HEK293T (cell line): ENCODE measurements around the gene CIAPIN1.
"Not testable (repeated sequence)": the region's sequence is repeated elsewhere in the genome, so short reads cannot be mapped to it uniquely, and the experiment has no call there.

Experiments
- CTCF ChIA-PET: fragments of 350-600 bp; formaldehyde crosslinking; extraction: SDS; loops from one replicate; lab custom pipeline; 2021; ENCODE audit warnings: antibody characterized with exemption, inconsistent platforms; lab: Yijun Ruan, JAX
- POLR2A ChIA-PET: fragments of 350-600 bp; formaldehyde crosslinking; extraction: SDS; loops from one replicate; lab custom pipeline; 2020; ENCODE audit warnings: antibody characterized with exemption, inconsistent platforms; lab: Yijun Ruan, JAX
- DNase-seq: peaks from one replicate; pipeline ENCODE4 v3.0.0; 2012; ENCODE audit warnings: mixed read lengths; ENCODE audit errors: extremely low spot score
- ARNT ChIP-seq: fragments of 450-650 bp; IDR thresholded peaks from 2 replicates; pipeline ENCODE4 v1.6.1; 2017; ENCODE audit warnings: mild to moderate bottlenecking
- BHLHE40 ChIP-seq: fragments of 450-650 bp; IDR thresholded peaks from 2 replicates; pipeline ENCODE4 v1.6.1; 2016; ENCODE audit warnings: mild to moderate bottlenecking, moderate library complexity, borderline replicate concordance
- CTBP1 ChIP-seq: fragments of 450-650 bp; IDR thresholded peaks from 2 replicates; pipeline ENCODE4 v1.6.1; 2016; ENCODE audit warnings: borderline replicate concordance
- ELF4 ChIP-seq: fragments of 450-650 bp; IDR thresholded peaks from 2 replicates; pipeline ENCODE4 v1.6.1; 2017; ENCODE audit warnings: antibody characterized with exemption
- FOXA1 ChIP-seq: fragments of 450-650 bp; IDR thresholded peaks from 2 replicates; pipeline ENCODE4 v1.6.1; 2016; ENCODE audit warnings: mild to moderate bottlenecking
- FOXK2 ChIP-seq: fragments of 450-650 bp; IDR thresholded peaks from 2 replicates; pipeline ENCODE4 v1.6.1; 2016; ENCODE audit warnings: mild to moderate bottlenecking
- FOXM1 ChIP-seq: fragments of 450-650 bp; IDR thresholded peaks from 2 replicates; pipeline ENCODE4 v1.6.1; 2017; ENCODE audit warnings: mild to moderate bottlenecking, borderline replicate concordance
- HDGF ChIP-seq: fragments of 450-650 bp; IDR thresholded peaks from 2 replicates; pipeline ENCODE4 v1.6.1; 2017; ENCODE audit warnings: antibody characterized with exemption, borderline replicate concordance
- L3MBTL2 ChIP-seq: fragments of 450-650 bp; conservative IDR thresholded peaks from 2 replicates; pipeline ENCODE4 v1.6.1; 2016; ENCODE audit warnings: mild to moderate bottlenecking
- LEF1 ChIP-seq: fragments of 450-650 bp; IDR thresholded peaks from 2 replicates; pipeline ENCODE4 v1.6.1; 2017; ENCODE audit warnings: mild to moderate bottlenecking, borderline replicate concordance
- NFRKB ChIP-seq: fragments of 450-650 bp; IDR thresholded peaks from 2 replicates; pipeline ENCODE4 v1.6.1; 2016; ENCODE audit warnings: mild to moderate bottlenecking, moderate library complexity
- SP1 ChIP-seq: fragments of 450-650 bp; IDR thresholded peaks from 2 replicates; pipeline ENCODE4 v1.6.1; 2017
- SUZ12 ChIP-seq: fragments of 450-650 bp; IDR thresholded peaks from 2 replicates; pipeline ENCODE4 v1.6.1; 2016; ENCODE audit warnings: mild to moderate bottlenecking
- TARDBP ChIP-seq: fragments of 450-650 bp; IDR thresholded peaks from 2 replicates; pipeline ENCODE4 v1.6.1; 2016
- ZNF384 ChIP-seq: fragments of 450-650 bp; IDR thresholded peaks from 2 replicates; pipeline ENCODE4 v1.6.1; 2016
- TF ChIP-seq, protein P1 (sequence below): fragments of 450-650 bp; IDR thresholded peaks from 2 replicates; pipeline ENCODE4 v1.6.1; 2016

The CIAPIN1 gene

DNA sequence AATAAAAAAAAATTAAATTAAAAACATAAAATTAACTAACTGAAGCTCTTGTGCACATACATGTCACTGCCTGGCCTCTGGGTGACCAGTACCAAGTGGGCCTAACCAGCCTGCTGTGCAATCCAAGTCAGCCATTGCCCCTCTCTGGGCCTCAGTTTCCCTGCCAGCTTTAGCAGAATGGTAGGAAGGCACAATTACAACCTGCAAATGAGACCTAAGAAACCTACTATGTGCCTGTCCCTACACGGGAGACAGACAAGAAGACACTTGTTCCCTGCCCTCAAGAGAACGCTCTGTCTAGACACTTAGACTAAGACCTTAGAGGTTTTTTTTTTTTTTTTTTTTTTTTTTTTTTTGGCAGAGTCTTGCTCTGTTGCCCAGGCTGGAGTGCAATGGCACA is 1.7 kb downstream of the CIAPIN1 start:
- ChIA-PET CTCF (interaction anchor here (0.7 kb wide), 1 partner anchor 278 kb away, joined by 6 read pairs; no protein-coding TSS in a partner anchor), POLR2A (no interaction called here)
- no peak for TF ChIP-seq HDGF
- no peak for TF ChIP-seq FOXM1
- no peak for DNase-seq

- CTCF ChIA-PET, result interaction anchor here (1.3 kb wide), 1 partner anchor 18 kb away, joined by 5 read pairs; the partner anchor contains the start of gene POLR2C
- TF ChIP-seq ELF4 (no peak), CTBP1 (no peak), ZNF384 (no peak), TARDBP (no peak), SP1 (no peak), FOXK2 (no peak), BHLHE40 (no peak), FOXA1 (no peak), HDGF (no peak), L3MBTL2 (no peak), ARNT (no peak)
- TF ChIP-seq, protein P1, sequence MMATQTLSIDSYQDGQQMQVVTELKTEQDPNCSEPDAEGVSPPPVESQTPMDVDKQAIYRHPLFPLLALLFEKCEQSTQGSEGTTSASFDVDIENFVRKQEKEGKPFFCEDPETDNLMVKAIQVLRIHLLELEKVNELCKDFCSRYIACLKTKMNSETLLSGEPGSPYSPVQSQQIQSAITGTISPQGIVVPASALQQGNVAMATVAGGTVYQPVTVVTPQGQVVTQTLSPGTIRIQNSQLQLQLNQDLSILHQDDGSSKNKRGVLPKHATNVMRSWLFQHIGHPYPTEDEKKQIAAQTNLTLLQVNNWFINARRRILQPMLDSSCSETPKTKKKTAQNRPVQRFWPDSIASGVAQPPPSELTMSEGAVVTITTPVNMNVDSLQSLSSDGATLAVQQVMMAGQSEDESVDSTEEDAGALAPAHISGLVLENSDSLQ, result no peak
- POLR2A ChIA-PET, result no interaction called here
- no peak for DNase-seq
Observed at GRCh38 chr16:57444711-57445110, 2.5 kb downstream of the CIAPIN1 start.

DNA sequence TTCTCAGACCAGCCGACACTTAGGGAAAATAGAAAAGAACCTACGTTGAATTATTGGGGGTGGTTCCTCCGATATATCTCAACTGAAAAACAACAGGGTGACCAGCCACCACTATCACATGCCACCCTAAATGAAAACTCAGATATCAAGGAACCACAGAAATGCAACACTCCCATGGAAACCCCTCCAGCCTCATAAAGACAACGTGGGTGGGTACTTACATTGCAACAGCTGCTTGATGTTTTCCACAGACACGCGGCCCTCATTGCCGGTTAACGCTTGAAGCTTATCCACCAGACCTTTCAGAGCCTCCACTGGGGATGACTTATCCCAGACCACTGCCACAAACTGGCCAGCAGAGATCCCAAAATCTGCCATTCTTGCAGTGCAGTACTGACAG is 6.6 kb downstream of the CIAPIN1 start:
- DNase-seq, CTCF ChIA-PET, POLR2A ChIA-PET: not testable (repeated sequence)

DNA sequence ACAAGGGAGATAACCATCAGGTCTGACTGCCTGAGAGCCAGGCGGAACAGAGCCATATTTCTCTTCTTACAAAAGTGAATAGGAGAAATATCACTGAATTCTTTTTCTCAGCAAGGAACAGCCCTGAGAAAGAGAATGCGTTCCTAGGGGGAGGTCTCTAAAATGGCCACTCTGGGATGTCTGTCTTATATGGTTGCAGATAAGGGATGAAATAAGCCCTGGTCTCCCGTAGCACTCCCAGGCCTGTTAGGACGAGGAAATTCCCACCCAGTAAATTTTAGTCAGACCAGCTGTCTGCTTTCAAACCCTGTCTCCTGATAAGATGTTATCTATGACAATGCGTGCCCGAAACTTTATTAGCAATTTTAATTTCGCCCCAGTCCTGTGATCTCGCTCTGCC is 7.2 kb downstream of the CIAPIN1 start:
- POLR2A ChIA-PET, result interaction anchor here (1.3 kb wide), 1 partner anchor 7 kb away, joined by 8 read pairs; the partner anchor contains the start of genes CIAPIN1 and COQ9
- CTCF ChIA-PET, result not testable (repeated sequence)

GRCh38 chr16:57435838-57436237 is 11.3 kb downstream of the CIAPIN1 start:
- TF ChIP-seq FOXA1 (no peak), HDGF (no peak), L3MBTL2 (no peak), BHLHE40 (no peak), CTBP1 (no peak), LEF1 (no peak), SUZ12 (no peak), SP1 (no peak), TARDBP (no peak)
- TF ChIP-seq, protein P1, result no peak
- DNase-seq, result no peak
- POLR2A ChIA-PET, result no interaction called here
- CTCF ChIA-PET, result no interaction called here

More for the DNA sequence above, 7.2 kb downstream of the CIAPIN1 start:
- not testable (repeated sequence) for DNase-seq

DNA sequence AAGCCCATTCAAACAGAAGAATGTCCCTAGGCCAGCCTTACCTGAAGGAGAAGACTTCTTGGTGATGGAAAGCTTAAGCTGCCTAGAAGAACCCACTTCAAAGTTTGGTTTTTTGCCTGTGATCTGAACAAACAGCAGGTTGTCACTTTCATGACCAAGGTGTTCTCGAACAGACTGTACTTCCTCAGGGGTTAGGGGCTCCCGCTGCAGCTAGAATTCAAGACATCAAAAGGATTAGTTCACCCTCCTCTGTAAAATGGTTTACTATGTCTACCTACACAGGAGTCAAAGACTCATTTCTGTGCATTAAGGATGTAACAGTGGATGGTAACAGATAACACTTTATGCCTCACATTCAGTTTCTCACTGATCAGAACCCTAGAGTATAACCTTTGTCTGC is 13.2 kb downstream of the CIAPIN1 start:
- ChIA-PET POLR2A (no interaction called here), CTCF (interaction anchor here (0.8 kb wide), 1 partner anchor 15 kb away, joined by 3 read pairs; no protein-coding TSS in a partner anchor)
- TF ChIP-seq CTBP1 (no peak), FOXK2 (no peak), L3MBTL2 (no peak), TARDBP (no peak), NFRKB (no peak), FOXA1 (no peak), ARNT (no peak), LEF1 (no peak), ELF4 (no peak), BHLHE40 (no peak), ZNF384 (no peak), HDGF (no peak), SUZ12 (no peak), SP1 (no peak), FOXM1 (no peak)
- TF ChIP-seq, protein P1, result no peak
- no peak for DNase-seq

DNA sequence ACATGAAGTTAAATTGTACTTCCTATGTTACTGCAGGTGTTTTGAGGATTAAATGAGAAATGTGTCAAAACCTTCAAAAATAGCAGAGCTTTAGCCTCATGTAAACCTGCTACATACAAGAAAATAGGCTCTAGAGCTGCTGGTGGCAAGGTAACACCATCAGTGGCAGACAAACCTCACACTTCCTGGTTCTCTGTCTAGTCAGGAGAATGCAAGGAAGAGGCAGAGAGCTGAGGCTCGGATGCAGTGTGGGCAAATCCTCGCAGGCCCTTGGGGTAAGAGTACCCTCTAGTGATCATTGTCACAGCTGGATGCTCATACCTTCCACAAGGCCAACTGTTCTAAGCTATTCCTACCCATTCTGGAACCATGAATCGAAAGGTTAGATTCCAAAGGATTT is 14.2 kb downstream of the CIAPIN1 start:
- CTCF ChIA-PET, result no interaction called here
- TF ChIP-seq FOXK2 (no peak), BHLHE40 (no peak), SP1 (no peak), ZNF384 (no peak), L3MBTL2 (no peak), LEF1 (no peak), SUZ12 (no peak), TARDBP (no peak), CTBP1 (no peak), FOXM1 (no peak), FOXA1 (no peak), NFRKB (no peak), HDGF (no peak), ARNT (no peak)
- TF ChIP-seq, protein P1, result no peak
- POLR2A ChIA-PET, result interaction anchor here (1.4 kb wide), 1 partner anchor 14 kb away, joined by 3 read pairs; the partner anchor contains the start of genes CIAPIN1 and COQ9
- no peak for DNase-seq
